ENCODE measurements around the gene OBP2B. TPM values are rescaled to one million over a fixed set of nuclear protein-coding genes. Genes with fewer than 3 reads are reported as not detected.

OBP2B gene
- total and polyA plus RNA-seq, 9 of the 15 experiments (the other 6 are each of a cell fraction or from before 2014, with no cell fraction given), result not detected

DNA sequence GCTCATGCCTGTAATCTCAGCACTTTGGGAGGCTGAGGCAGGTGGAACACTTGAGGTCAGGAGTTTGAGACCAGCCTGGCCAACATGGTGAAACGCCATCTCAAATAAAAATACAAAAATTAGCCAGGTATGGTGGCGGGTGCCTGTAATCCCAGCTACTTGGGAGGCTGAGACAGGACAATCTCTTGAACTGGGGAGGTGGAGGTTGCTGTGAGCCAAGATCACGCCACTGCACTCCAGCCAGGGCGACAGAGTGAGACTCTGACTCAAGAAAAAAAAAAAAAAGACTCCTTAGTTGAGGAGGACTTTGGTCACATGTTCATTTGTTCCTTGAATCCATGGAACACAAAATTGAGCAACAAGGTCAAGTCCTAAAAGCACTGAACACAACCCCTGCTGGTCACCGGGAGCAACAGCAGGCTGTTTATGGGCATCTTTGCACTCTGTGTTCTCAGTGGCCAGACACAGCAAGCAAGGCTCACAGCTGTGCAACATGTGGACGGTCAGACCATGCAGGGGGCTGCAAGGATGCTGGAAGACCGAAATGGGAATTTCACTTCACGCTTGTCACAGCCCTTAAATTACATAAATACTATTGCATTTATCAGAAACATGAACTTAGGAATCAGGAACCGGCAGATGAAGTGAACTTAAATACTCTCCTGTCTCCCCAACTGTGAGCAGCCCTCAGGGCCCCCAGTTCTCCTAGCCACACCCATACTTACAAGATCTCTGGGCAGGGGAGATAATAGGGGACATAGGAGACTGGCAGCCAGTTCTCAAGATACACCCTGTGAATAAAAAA lies 48.1 kb downstream of the OBP2B start (continued):
- TF ChIP-seq TRIM24 (IDR thresholded peaks at IDR 0.05) (peak in 1 of 2 experiments; percentile 45; a peak in 1 of 4 replicates), SAFB (IDR thresholded peaks at IDR 0.05; ENCODE audit: borderline replicate concordance, low read depth, low read length) (no peak), CC2D1A (IDR thresholded peaks at IDR 0.05) (0 out of 2 replicates have a peak, but pooled peaks have one; percentile 26), ARID1B (IDR thresholded peaks at IDR 0.05) (0 out of 2 replicates have a peak, but pooled peaks have one; percentile 16), BRF1 (IDR thresholded peaks at IDR 0.05; ENCODE audit: borderline replicate concordance, extremely low read depth, insufficient read length) (no peak)
- TF ChIP-seq, protein P1, sequence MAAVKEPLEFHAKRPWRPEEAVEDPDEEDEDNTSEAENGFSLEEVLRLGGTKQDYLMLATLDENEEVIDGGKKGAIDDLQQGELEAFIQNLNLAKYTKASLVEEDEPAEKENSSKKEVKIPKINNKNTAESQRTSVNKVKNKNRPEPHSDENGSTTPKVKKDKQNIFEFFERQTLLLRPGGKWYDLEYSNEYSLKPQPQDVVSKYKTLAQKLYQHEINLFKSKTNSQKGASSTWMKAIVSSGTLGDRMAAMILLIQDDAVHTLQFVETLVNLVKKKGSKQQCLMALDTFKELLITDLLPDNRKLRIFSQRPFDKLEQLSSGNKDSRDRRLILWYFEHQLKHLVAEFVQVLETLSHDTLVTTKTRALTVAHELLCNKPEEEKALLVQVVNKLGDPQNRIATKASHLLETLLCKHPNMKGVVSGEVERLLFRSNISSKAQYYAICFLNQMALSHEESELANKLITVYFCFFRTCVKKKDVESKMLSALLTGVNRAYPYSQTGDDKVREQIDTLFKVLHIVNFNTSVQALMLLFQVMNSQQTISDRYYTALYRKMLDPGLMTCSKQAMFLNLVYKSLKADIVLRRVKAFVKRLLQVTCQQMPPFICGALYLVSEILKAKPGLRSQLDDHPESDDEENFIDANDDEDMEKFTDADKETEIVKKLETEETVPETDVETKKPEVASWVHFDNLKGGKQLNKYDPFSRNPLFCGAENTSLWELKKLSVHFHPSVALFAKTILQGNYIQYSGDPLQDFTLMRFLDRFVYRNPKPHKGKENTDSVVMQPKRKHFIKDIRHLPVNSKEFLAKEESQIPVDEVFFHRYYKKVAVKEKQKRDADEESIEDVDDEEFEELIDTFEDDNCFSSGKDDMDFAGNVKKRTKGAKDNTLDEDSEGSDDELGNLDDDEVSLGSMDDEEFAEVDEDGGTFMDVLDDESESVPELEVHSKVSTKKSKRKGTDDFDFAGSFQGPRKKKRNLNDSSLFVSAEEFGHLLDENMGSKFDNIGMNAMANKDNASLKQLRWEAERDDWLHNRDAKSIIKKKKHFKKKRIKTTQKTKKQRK (IDR thresholded peaks at IDR 0.05; ENCODE audit: borderline replicate concordance, low read depth, low read length), result no peak
- TF ChIP-seq, protein P2, sequence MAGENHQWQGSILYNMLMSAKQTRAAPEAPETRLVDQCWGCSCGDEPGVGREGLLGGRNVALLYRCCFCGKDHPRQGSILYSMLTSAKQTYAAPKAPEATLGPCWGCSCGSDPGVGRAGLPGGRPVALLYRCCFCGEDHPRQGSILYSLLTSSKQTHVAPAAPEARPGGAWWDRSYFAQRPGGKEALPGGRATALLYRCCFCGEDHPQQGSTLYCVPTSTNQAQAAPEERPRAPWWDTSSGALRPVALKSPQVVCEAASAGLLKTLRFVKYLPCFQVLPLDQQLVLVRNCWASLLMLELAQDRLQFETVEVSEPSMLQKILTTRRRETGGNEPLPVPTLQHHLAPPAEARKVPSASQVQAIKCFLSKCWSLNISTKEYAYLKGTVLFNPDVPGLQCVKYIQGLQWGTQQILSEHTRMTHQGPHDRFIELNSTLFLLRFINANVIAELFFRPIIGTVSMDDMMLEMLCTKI (IDR thresholded peaks at IDR 0.05; ENCODE audit: partially characterized antibody), result no peak
- TF ChIP-seq, protein P3, sequence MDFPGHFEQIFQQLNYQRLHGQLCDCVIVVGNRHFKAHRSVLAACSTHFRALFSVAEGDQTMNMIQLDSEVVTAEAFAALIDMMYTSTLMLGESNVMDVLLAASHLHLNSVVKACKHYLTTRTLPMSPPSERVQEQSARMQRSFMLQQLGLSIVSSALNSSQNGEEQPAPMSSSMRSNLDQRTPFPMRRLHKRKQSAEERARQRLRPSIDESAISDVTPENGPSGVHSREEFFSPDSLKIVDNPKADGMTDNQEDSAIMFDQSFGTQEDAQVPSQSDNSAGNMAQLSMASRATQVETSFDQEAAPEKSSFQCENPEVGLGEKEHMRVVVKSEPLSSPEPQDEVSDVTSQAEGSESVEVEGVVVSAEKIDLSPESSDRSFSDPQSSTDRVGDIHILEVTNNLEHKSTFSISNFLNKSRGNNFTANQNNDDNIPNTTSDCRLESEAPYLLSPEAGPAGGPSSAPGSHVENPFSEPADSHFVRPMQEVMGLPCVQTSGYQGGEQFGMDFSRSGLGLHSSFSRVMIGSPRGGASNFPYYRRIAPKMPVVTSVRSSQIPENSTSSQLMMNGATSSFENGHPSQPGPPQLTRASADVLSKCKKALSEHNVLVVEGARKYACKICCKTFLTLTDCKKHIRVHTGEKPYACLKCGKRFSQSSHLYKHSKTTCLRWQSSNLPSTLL (IDR thresholded peaks at IDR 0.05), result no peak
- TF ChIP-seq, protein P4, sequence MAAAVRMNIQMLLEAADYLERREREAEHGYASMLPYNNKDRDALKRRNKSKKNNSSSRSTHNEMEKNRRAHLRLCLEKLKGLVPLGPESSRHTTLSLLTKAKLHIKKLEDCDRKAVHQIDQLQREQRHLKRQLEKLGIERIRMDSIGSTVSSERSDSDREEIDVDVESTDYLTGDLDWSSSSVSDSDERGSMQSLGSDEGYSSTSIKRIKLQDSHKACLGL (CRISPR knock-in tag; IDR thresholded peaks at IDR 0.05; ENCODE audit: borderline replicate concordance, poor library complexity, severe bottlenecking), result no peak

Measured in K562 (cell line).